ENCODE data around the gene PCK1.

- TF ChIP-seq CTCF (IDR thresholded peaks at IDR 0.05), result no peak
- no peak for TF ChIP-seq POLR2A (IDR thresholded peaks at IDR 0.05)
- TF ChIP-seq EP300 (IDR thresholded peaks at IDR 0.05), result no peak
These were observed 18.5 kb downstream of the PCK1 start for GRCh38 chr20:57579331-57579897.

Measured in tibial nerve (tissue), 4 donors.